ENCODE results near the gene CHDH.

The CHDH gene

GRCh38 chr3:53823956-53824657, 22.1 kb downstream of the CHDH start:
- no peak for DNase-seq (ENCODE audit: low read depth)

GRCh38 chr3:53823026-53823955, 22.9 kb downstream of the CHDH start:
- DNase-seq (ENCODE audit: low read depth): no peak

- DNase-seq (ENCODE audit: low read depth): no peak
Observed at GRCh38 chr3:53822331-53822741, 23.9 kb downstream of the CHDH start.

- DNase-seq (ENCODE audit: low read depth): no peak
Observed at GRCh38 chr3:53821631-53822121, 24.5 kb downstream of the CHDH start.

GRCh38 chr3:53820756-53821580, 25.3 kb downstream of the CHDH start:
- DNase-seq (ENCODE audit: low read depth): no peak

- no peak for DNase-seq (ENCODE audit: low read depth)
Observed at GRCh38 chr3:53820084-53820483, 26.1 kb downstream of the CHDH start.

GRCh38 chr3:53819163-53819868, 26.9 kb downstream of the CHDH start:
- DNase-seq (ENCODE audit: low read depth): no peak

- no peak for DNase-seq (ENCODE audit: low read depth)
Observed at GRCh38 chr3:53818221-53819162, 27.7 kb downstream of the CHDH start.

GRCh38 chr3:53817809-53818208, 28.4 kb downstream of the CHDH start:
- DNase-seq (ENCODE audit: low read depth): no peak

- DNase-seq (ENCODE audit: low read depth): no peak
Observed at GRCh38 chr3:53817211-53817610, 29.0 kb downstream of the CHDH start.

GRCh38 chr3:53816425-53816824, 29.8 kb downstream of the CHDH start:
- DNase-seq (ENCODE audit: low read depth): no peak

- no peak for DNase-seq (ENCODE audit: low read depth)
Observed at GRCh38 chr3:53815651-53816050, 30.6 kb downstream of the CHDH start.

- no peak for DNase-seq (ENCODE audit: low read depth)
Observed at GRCh38 chr3:53815067-53815466, 31.2 kb downstream of the CHDH start.

- no peak for DNase-seq (ENCODE audit: low read depth)
Observed at GRCh38 chr3:53813876-53814275, 32.3 kb downstream of the CHDH start.

- DNase-seq (ENCODE audit: low read depth): no peak
Observed at GRCh38 chr3:53813229-53813628, 33.0 kb downstream of the CHDH start.

- DNase-seq (ENCODE audit: low read depth): no peak
Observed at GRCh38 chr3:53812434-53812833, 33.8 kb downstream of the CHDH start.

- DNase-seq (ENCODE audit: low read depth): no peak
Observed at GRCh38 chr3:53811143-53811927, 34.9 kb downstream of the CHDH start.

- DNase-seq (ENCODE audit: low read depth): no peak
Observed at GRCh38 chr3:53809764-53810400, 36.3 kb downstream of the CHDH start.

GRCh38 chr3:53809267-53809666, 37.0 kb downstream of the CHDH start:
- DNase-seq (ENCODE audit: low read depth): no peak
